ENCODE results near the gene CTU2.

Gene CTU2

DNA sequence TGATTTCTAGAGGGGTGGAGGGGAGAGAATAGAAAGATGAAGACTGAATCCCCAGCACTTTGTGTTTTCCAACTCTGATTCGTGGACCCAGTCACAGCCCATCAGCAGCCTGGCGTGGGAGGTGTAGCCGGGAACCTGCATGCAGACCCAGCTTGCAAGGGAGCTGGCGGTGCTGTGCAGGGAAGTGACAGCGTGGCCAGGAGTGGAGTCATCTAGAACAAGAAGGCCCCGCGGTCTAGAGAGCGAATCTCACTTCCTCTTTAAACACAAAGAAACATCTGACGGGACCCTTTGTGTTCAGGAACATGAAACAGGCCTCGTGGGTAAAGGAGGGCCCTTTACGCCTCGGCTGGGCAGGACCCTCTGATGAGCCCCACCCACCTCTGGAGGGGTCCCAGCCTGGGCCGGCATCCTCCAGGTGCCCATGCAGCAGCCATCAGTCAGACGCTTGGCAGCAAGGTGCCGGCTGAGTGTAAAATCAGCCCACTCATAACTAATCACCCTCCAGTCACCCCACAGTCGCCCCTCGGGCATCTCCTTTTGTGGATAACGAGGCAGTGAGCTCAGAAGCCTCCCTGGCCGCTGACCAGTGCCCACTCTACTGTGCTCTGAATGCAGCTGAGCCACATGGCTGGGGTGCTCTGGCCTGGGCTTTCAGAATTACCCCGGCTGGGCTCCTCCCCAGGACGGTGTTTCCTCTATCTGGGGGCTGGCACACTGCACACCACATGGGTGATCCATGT, 24.4 kb upstream of the CTU2 start:
- no peak for DNase-seq (ENCODE audit: low spot score)

- no peak for DNase-seq (ENCODE audit: low spot score)
Observed at GRCh38 chr16:88684569-88685155, 21.6 kb upstream of the CTU2 start.

DNA sequence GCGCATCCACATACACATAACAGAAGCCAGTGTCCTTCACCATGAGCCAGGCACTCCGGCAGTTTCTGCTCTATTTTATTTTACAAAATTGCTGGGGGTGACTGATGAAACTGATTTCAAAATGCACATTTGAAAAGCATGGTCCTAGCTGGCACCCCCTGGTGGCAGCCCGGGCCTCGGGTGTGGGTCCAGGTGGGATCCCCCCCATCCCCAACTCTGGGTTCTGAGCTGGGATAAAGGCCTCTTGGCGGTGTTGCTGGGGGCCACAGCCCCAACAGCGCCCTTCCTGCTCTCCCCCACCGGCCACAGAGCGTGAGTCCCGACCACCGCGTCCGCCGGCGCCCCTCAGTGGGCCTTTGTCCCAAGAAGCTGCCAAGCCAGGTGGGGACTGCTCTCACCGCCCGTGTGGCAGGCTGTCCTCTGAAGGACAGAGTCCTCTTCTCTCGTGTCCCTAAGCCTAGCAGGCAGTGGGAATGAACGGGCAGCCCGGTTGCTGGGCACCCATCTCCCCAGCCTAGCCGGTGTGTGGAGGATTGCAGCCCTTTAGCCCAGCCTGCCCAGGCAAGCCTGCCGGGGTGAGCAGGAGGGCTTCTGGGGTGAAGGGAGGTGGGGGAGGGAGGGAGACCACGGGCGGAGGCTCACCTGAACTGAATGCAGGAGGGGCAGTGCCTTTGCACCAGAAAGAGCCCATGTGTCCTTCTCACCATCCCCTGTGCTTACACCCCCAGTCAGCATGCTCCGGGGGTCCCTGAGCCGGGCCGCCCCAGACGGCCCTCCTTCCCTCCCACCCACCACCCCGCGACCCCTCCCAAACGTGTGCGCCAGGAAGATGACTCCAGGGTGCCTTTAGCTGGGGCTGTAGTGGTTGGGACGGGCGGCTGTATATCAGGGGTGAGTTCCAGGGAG, 20.9 kb upstream of the CTU2 start:
- DNase-seq (ENCODE audit: low spot score): no peak

DNA sequence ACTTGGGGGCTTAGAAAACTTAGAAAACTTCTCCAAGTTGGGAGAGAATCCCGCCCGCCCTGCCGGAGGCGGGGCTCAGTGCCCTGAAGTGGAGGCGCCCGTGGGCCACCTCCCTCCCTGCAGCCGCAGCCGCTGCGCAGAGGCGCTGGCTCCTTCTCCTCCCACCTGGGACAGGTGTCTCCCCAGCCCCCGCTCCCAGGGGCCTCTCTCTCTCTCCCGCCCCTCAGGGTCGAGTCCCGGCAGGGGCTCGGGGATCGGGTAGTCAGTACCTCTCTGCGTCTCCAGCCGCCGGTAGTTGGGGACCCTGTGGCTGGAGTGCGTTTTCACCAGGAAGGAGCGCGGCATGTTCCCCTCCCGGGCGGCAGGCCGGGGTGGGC, 20.3 kb upstream of the CTU2 start:
- DNase-seq (ENCODE audit: low spot score): no peak

DNA sequence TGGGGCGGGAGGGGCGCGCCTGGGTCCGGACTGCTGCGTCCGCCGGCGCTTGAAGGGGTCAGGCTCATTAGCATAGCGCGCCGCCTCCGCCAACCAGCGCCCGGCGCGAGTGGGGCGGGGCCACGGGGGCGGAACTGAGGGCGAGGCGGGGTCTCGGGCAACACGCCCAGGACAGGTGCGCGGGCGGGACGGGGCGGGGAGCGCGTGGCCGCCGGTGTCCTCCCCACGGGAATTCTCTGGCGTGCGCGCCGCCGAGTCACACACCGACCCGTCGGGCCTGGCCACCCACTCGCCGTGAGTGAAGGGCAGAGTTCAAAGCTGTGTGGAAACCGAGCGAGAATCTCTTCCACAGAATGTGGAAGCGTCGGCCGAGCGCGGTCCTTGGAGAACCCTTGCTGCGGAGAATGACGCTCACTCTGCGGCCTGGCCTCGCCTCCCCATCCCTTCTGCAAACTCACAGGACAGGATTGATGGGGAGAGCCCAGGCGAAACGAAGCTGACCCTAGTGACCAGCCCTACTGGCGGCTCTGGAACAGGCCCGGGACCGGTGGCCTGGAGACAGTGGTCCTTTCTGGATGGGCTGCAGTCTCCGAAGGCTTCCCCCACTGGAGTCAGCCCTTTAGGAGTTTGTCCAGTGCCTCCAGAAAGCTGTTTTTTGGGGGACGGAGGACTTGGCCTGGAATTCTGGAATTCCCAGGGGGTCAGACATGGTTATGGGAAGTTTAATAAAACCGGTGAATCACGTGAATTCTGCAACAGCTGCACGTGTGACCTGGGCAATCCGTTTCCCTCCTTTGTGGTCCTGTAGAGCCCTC, 19.7 kb upstream of the CTU2 start, which contains the start of gene SNAI3:
Gene SNAI3 (minus strand): TSS at position 69 of the 815 bp plus-strand sequence. CDS start 101 bp downstream, outside the sequence.
- no peak for DNase-seq (ENCODE audit: low spot score)

- DNase-seq (ENCODE audit: low spot score): no peak
Observed at GRCh38 chr16:88687254-88687576, 19.1 kb upstream of the CTU2 start.

- DNase-seq (ENCODE audit: low spot score): no peak
Observed at GRCh38 chr16:88687676-88688012, 18.7 kb upstream of the CTU2 start.

- DNase-seq (ENCODE audit: low spot score): no peak
Observed at GRCh38 chr16:88688013-88688778, 18.1 kb upstream of the CTU2 start.

- no peak for DNase-seq (ENCODE audit: low spot score)
Observed at GRCh38 chr16:88690341-88691128, 15.8 kb upstream of the CTU2 start.

DNA sequence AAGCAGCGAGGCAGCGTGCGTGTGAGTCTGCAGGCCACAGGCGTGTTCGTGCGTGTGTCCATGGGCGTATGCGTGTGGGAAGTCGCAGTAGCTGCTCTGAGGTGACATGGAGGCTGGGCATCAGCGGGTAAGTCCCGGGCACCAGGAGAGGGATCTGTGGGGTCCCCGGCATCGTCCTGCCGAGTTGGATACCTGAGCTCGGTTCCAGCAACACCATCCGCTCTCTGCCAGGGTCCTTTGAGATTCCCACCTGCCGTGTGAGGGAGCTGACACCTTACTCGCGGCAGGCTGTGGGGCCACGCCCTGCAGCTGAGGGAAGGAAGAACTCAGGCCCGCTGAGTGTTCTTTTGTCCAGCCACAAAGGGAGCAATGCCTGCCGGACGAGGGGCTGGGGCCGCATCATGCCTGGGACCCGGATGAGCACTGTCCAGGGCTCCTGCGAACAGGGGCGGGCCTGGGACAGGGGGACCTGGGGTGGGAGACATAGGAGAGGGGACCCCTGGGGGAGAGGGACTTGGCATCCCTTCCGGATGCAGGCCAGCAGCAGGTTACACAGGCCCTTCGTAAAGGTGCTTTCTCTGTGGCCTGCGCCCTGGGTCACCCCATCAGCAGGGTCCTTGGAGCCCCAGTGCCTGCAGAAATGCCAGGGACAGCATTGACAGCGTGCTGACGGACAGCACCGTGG, 15.0 kb upstream of the CTU2 start:
- no peak for DNase-seq (ENCODE audit: low spot score)

DNA sequence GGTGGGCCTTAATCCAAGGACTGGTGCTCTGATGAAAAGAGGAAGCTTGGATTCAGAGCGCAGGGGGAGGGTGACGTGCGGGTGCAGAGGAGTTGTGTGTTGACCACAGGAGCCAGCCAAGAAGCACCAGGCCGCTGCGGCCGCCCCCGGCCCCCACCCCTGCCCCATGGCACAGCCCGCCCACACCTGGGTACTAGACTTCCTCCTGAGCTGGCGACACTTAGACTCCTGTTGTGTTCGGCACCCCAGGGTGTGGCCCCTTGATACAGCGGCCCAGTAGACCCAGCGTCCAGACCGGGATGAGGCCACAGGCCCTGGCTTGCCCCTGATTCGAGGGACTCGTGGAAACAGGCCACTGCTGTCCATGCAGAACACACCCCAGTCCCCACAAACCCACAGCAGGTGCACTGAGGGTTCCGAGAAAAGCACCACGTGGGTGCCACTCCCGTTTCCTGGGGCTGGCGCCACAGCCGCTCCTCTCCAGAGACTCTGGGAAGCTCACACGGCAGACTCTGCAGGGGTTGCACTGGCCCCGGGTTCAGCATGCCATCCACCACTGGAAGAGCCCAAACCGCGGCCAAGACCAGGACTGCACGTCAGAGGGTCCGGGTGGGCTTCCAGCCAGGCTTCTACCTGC, 14.3 kb upstream of the CTU2 start:
- no peak for DNase-seq (ENCODE audit: low spot score)

DNA sequence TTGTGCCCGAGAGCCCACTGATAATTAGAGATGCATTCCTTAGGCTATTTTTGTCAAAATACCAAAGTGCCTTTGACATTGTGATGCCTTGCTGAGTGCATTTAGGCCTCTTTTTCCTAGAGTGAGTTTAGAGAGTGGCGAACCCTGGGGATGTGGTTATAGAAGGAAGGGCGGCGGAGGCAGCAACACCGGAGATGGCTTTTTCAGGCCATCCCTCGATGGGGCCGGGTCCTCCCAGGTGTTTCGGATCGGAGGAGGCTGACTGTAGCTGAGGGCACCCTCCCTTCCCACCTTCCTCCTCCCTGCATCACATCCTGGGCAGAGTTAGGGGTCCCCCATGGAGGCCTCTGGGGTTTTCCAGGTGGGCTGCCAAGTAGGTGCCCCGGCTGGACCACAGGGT, 13.4 kb upstream of the CTU2 start:
- no peak for DNase-seq (ENCODE audit: low spot score)

GRCh38 chr16:88693420-88694177, 12.7 kb upstream of the CTU2 start:
- no peak for DNase-seq (ENCODE audit: low spot score)

- DNase-seq (ENCODE audit: low spot score): no peak
Observed at GRCh38 chr16:88694221-88695087, 11.8 kb upstream of the CTU2 start.

DNA sequence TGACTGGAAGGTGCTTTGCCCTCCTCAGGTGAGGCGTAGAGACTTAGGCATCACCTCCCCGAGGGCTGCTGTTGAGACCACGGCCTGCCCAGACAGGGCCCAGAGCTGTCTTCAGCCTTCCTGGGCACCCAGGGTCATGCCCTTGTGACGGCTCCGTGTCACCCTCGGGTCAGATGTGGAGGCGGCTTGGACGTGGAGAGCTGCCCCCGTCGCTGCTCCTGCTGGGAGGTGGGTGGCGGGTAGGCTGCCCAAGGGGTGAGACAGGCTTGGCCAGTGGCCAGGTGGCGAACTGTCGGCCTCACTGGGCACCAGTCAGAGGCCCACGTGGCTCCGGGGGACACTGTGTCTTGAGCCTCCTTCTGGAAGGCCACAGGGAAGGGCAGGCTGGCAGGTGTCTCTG, 11.1 kb upstream of the CTU2 start:
- DNase-seq (ENCODE audit: low spot score): no peak

DNA sequence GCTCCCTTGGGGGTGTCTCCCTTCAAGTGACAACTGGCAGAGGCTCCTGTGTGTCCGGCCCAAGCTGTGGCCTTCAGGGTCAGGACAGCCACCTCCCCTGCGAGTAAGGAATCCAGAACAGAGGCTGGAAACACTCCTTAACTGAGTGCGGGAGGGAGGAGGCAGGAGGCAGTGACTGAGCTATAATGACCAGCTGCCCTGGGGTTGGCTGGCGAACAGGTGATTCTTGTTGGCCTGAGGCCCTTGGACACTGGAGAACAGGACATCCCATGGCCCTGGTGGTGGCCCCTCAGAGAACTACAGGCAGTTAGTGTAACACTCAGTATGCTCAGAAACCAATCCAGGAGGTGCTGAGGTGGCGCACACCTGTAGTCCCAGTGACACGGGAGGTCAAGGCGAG, 10.6 kb upstream of the CTU2 start:
- no peak for DNase-seq (ENCODE audit: low spot score)

DNA sequence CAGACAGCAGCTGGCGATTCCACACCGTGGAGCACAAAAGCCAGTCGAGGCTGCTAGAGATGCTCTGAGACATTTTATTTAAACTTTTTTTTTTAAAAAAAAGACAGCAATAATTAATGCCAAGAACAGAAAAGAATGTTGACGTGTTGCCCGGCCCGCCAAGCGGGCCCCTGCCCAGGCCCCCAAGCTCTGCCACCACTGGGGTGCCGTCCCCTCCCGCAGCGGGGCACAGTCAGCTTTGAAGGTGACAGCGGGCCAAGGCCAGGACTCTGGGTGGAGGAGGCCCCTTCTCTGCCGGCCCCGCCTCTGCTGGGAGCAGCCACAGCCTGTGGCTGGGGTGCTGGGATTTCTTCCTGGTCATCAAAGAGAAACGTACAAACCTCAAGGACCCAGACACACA, 9.9 kb upstream of the CTU2 start:
- no peak for DNase-seq (ENCODE audit: low spot score)
